SK-N-MC (cell line): ENCODE measurements around the gene TRIM24.
"Not testable (repeated sequence)": the region's sequence is repeated elsewhere in the genome, so short reads cannot be mapped to it uniquely, and the experiment has no call there.

Experiments used
- EZH2 ChIP-seq: fragments of 200-600 bp; sonication (generic); IDR thresholded peaks from one replicate; pipeline ENCODE4 v1.6.1; 2017; ENCODE audit warnings: antibody characterized with exemption
- FOXP2 ChIP-seq: optimal IDR thresholded peaks from 2 replicates; pipeline ENCODE3; 2011; ENCODE audit warnings: mild to moderate bottlenecking, moderate library complexity; ENCODE audit not compliant: insufficient read depth; ENCODE audit errors: extremely low read length, control extremely low read depth
- POLR2AphosphoS5 ChIP-seq: IDR thresholded peaks from 2 replicates; pipeline ENCODE4 v1.6.1; 2012; ENCODE audit warnings: mild to moderate bottlenecking, low read depth, low read length, borderline replicate concordance

DNA sequence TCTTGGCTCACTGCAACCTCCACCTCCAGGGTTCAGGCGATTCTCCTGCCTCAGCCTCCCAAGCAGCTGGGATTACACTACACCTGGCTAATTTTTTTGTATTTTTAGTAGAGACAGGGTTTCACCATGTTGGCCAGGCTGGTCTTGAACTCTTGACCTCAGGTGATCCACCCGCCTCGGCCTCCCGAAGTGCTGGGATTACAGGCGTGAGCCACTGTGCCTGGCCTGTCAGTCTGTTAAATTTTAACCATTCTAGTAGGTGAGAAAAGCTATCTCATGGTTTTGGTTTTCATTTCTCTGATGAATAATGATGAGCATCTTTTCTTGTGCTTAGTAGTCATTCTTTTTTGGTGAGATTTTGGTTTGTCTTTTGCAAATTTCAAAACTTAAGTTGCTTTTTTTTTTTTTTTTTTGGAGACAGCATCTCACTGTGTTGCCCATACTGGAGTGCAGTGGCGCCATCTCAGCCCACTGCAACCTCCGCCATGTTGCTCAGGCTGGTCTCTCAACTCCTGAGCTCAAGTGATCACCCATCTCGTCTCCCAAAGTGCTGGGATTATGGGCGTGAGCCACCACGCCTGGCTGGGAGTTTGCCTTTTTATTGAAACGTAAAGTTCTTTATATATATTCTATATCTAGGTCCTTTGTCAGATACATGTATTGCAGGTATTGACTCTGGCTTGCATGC is 6.2 kb downstream of the TRIM24 start:
- TF ChIP-seq EZH2, POLR2AphosphoS5, FOXP2: not testable (repeated sequence)
